ENCODE data around the gene RAB7B.

Gene RAB7B

DNA sequence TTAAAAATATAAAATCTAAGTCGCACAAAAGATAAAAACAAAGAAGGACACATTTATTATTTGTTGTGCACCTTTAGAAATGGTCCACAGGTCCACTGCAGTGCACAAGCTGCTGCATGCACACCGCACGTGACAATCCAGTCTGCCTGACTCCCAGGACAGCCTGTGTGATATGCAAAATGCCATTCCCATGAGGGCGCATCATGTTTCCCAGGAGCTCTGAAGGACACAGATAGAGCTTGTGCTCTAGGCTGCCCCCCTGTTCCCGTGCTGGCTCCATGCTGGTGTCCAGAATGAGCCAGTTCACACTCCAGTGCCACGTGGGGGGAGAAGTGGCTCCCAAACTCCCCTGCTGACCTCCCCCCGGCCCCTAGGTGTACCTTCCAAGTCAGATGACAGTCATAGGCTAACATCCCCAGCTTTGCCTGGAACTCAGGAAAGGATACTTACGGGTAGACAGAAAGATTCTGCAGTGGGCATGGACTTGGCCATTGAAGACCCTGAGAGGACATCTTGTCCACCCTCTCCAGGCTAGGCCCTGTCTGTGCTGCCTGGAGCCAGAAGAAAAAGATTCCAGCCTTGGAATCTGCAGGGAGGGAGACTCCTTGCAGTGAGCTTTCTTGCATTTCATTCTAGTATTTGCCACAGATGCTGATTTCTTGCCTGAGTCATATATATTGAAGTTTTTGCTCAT, 26.3 kb downstream of the RAB7B start:
- no peak for TF ChIP-seq GATA3 (IDR thresholded peaks at IDR 0.05; ENCODE audit: low read depth, low read length)
- no peak for TF ChIP-seq GATA2 (IDR thresholded peaks at IDR 0.05; ENCODE audit: low read depth, low read length)

DNA sequence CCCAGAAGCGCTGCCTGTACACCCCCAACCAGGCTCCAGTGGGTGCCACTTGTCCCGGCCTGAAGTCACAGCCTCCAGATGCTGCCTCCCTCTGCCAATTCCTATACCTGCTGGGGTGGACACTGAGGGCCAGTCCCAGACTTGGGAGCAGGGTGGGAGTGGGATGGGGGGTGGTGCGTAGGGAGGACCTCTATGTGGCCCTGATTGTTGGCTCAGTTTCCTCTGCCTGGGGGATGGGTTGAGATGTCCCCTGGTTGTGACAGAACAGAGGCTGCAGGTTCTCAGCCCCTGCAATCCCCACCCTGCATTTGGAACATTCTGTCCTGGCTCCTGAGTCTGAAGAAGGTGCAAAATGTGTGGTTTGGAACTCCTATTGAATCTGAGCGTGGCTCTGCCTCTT, 27.2 kb downstream of the RAB7B start:
- TF ChIP-seq GATA3 (IDR thresholded peaks at IDR 0.05; ENCODE audit: low read depth, low read length), result no peak
- TF ChIP-seq GATA2 (IDR thresholded peaks at IDR 0.05; ENCODE audit: low read depth, low read length), result no peak

DNA sequence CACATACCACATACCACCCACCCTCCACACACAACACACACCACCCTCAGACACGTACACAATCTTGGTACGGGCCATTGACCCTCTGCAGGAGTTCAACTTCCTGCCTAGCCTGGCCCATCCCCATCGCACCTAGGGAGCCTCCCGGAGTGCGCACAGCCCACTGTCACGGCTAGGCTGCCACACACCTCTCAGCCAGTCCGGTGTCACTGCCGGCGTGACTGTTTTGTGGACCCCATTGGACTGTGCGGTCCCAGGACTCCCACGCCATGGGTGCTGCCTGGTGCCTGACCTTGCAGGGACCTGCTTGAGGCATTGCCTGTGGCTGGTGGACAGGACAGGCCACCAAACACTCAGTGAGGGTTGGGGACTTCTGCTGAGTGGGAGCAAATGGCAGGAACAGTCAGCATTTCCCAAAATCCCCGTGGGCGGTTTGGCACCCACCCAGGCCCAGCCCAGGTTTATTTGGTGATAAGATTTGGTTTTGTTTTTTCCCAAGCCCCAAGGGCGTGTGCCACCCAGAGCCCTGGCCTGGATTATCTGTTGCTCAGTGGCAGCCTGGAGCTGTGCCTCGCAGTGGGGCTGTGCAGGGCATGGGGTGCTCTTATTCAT, 27.7 kb downstream of the RAB7B start:
- TF ChIP-seq GATA2 (IDR thresholded peaks at IDR 0.05; ENCODE audit: low read depth, low read length) (no peak), GATA3 (IDR thresholded peaks at IDR 0.05; ENCODE audit: low read depth, low read length) (no peak)

DNA sequence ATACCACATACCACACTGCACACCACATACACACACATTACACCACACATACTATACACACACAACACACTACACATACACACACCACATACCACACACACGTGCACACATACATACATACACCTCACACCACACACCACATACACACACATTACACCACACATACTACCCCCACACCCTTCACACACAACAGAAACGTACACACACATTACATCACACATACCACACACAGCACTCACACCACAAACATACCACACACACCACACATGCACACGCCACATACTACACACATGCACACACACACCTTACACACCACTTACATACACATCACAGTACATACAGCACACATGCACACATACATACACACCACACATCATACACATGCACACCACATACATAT, 28.5 kb downstream of the RAB7B start:
- no peak for TF ChIP-seq GATA3 (IDR thresholded peaks at IDR 0.05; ENCODE audit: low read depth, low read length)
- TF ChIP-seq GATA2 (IDR thresholded peaks at IDR 0.05; ENCODE audit: low read depth, low read length), result no peak

DNA sequence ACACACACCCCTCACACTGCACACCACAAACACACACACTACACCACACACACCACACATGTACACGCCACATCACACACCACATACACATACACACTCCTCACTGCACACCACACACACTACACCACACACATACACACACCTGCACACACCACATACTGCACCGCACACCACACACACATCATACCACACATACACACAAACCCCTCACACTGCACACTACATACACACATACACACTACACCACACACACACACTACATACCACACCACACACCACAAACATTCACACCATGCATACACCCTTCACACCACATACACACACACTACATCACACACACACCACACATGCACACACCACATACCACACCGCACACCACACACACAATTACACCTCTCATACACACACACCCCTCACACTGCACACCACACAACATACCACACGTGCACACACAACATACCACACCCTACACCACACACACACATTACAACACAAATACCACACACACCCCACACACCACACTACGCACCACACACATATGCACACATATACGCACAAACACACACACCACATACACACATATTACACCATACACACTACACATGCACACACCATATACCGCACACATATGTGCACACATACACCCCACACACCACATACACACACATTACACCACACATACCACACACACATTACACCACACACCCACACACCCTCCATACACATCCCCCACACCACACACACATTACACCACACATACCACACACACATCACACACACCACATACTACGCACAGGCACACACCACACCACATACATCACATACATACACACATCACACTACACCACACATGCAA, 29.6 kb downstream of the RAB7B start:
- no peak for TF ChIP-seq GATA2 (IDR thresholded peaks at IDR 0.05; ENCODE audit: low read depth, low read length)
- no peak for TF ChIP-seq GATA3 (IDR thresholded peaks at IDR 0.05; ENCODE audit: low read depth, low read length)

DNA sequence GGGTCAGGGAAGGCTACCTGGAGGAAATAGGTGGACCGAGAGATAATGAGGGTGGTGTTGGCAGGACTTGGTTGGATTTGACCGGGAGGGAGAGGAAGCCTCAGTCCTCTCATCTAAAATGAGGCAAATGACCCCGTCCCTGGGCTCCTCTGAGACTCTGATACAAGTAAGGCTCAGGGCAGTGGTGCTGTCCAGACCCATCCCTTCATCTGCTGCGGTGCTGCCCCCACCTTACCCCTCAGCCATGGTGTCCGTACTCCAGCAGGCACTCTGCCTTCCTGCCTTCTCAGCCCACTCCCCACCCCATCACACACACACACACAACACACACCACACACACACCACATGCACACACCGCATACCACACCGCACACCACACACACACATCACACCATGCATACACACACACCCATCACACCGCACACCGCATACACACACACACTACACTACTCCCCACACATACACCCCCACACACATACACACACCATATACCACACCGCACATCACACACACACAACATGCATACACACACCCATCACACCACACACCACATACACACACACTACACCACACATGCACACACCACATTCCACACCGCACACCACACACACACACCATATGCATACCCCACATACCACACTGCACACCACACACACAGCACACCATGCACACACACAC, 30.6 kb downstream of the RAB7B start:
- TF ChIP-seq GATA2 (IDR thresholded peaks at IDR 0.05; ENCODE audit: low read depth, low read length) (no peak), GATA3 (IDR thresholded peaks at IDR 0.05; ENCODE audit: low read depth, low read length) (no peak)

DNA sequence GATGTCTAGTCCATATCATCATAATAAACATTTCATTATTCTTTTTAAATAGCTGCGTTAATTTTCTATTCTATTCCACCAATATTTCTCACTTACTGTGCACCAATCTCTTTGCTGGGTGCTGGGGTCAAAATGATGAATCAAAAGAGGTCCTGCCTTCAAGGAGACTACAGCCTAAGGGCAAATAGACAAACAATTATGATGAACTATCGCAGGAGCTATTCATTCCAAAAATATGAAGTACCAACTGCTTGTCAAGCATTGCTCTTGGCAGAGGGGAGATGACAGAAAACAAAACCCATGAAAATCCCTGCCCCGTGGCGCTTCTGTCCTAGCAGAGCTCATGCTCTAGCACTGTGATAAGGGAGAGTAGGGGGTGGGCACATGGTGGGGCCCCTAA, 31.1 kb downstream of the RAB7B start:
- TF ChIP-seq GATA3 (IDR thresholded peaks at IDR 0.05; ENCODE audit: low read depth, low read length) (no peak), GATA2 (IDR thresholded peaks at IDR 0.05; ENCODE audit: low read depth, low read length) (no peak)

DNA sequence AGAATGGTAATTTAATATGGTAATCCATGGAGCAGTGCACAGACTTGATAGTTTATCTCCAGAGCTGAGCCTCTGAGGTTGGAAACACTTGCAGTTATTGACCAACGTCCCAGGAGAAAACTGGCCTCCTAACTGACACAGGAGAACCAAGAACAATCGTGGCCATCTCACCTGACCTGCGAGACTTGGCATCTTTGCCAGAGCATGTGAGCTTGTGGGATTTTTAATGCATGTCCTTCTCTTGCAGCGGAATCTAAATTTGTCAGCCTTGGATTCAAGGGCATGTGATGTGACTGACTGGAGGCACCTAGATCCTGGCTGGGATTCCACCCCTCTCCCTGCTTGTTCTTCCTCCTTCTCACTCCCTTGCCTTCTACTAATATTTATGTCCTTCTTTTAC, 32.1 kb downstream of the RAB7B start:
- TF ChIP-seq GATA3 (IDR thresholded peaks at IDR 0.05; ENCODE audit: low read depth, low read length), result no peak
- no peak for TF ChIP-seq GATA2 (IDR thresholded peaks at IDR 0.05; ENCODE audit: low read depth, low read length)

DNA sequence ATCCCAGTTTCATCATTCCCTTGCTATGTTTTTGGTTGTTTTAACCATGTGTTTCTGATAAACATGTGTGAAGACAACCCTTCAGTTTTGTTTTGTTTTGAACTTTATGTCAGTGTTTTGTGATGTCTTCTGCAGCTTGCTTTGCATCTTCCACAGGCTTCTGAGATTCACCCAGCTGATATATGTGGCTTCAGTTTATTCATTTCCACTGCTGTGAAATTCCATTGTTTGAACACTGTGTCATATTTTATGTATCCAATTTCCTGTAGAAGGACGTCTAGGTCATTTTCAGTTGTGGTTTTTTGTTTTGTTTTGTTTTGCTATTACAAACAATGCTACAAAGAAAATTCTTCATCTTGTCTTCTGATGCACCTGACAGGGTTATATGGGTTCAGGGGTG, 32.7 kb downstream of the RAB7B start:
- TF ChIP-seq GATA2 (IDR thresholded peaks at IDR 0.05; ENCODE audit: low read depth, low read length) (no peak), GATA3 (IDR thresholded peaks at IDR 0.05; ENCODE audit: low read depth, low read length) (no peak)

DNA sequence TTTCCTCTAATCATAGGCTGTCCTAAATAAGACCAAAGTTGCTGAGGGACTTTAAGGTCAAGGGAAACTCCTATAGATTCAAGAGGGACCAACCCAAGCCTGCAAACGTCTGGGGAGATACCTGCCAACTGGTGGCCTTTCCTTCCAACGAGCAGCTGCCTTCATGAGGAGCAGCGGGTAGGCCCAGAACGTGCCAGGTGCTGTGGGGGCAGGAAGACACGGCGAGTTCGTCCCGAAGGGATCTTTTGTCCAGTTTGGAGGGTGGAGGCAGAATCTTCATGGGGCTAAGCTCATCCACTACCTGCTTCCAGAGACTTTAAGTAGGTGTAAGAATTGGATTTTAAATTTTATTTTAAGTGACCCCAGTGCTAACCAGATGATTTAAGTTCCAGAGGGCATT, 34.0 kb downstream of the RAB7B start:
- TF ChIP-seq GATA3 (IDR thresholded peaks at IDR 0.05; ENCODE audit: low read depth, low read length) (no peak), GATA2 (IDR thresholded peaks at IDR 0.05; ENCODE audit: low read depth, low read length) (no peak)

DNA sequence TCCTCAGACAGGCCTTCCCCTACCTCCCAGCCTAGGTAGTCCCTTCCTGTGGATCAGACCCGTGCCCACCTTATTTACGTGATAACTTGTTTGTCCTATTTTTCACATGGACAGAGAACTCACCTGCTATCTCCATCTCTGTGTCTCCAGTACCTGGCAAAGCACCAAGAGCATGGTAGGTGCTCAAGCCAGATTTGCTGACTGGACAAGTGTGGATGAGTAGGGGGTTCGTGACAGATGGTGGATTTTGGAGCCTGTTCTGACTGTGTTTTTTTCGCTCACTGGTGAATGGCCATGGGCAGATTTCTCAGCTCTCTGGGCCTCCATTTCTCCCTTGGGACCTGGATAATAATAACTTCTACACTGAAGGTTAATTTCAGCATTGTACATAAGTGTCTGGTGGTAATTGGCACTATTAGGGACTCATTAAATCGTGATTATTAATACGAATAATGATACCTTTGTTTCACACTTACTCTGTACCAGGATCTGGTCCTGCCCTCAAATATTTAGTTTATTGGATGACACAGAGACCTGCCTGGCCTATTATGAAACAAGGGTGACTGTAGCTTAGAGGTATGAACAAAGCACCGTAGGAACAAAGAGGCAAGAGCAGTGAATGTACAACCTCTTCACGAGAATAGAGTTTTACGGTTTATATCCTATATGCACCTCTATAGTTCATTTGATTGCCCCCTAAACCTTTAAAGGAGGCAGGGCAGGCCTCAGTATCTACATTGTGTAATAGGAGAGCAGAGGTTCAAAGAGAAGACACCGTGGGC, 35.5 kb downstream of the RAB7B start:
- TF ChIP-seq GATA2 (IDR thresholded peaks at IDR 0.05; ENCODE audit: low read depth, low read length), result no peak
- no peak for TF ChIP-seq GATA3 (IDR thresholded peaks at IDR 0.05; ENCODE audit: low read depth, low read length)

DNA sequence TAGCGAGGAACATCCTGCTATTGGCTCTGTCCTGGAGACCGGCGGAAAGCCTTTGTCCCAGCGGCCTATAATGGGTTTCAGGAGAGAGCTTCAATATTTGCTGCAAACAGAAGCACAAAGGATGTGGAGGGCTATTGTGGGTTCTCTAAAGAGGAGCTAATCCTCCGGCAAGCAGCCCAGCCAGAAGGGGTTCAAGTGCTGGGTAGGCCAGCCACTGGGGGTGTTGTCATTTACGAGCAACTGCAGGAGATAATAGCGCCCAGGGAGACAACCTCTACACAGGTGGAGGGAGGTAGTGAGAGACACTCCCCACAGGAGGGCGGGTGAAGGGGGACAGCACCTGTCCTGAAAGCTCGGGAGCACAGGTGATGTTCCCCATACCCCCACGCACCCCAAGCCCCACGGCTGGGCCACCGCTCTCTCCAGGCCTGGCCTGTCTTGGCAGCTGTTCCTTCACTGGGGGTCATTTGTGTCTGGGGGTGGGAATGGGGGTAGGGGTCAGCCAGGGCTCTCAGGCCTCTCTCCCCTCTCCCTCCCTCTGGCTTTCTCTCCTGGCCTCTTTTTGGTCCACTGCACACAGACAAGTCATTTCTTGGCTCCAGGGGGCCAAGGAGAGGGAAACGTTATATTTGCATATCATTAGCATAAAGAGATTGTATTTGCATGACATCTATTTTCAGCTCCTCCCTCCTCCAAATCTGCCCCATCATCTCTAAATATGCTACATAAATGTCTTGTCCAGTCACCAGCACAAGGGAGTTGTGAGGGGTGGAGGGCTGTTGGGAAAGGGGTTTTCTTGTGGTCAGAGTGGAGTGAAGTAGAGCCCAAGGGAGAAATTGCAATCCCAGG, 37.9 kb downstream of the RAB7B start:
- TF ChIP-seq GATA3 (IDR thresholded peaks at IDR 0.05; ENCODE audit: low read depth, low read length) (no peak), GATA2 (IDR thresholded peaks at IDR 0.05; ENCODE audit: low read depth, low read length) (no peak)

Measured in SH-SY5Y (cell line).